HepG2 (cell line): Measurements from ENCODE around the gene DDIT4. TPM values are rescaled to one million over a fixed set of nuclear protein-coding genes. Genes with fewer than 3 reads are reported as not detected.

Experiments
- AFF4 ChIP-seq: sonication (generic); formaldehyde crosslinking; IDR thresholded peaks from 2 replicates; pipeline ENCODE4 v1.4.0; 2020; ENCODE audit warnings: missing genetic modification reagents
- ASH2L ChIP-seq: fragments of 300-600, 200-600 bp; sonication (generic); IDR thresholded peaks from 2 replicates; pipeline ENCODE4 v1.7.0; 2017; ENCODE audit warnings: low read depth, mild to moderate bottlenecking, moderate library complexity, mixed read lengths, low read length; ENCODE audit not compliant: insufficient read length
- CCDC6 ChIP-seq: sonication (generic); formaldehyde crosslinking; IDR thresholded peaks from 2 replicates; pipeline ENCODE4 v1.8.1; 2022; ENCODE audit warnings: mild to moderate bottlenecking, missing genetic modification reagents, moderate library complexity
- GTF2F1 ChIP-seq: fragments of 150-350 bp; IDR thresholded peaks from 2 replicates; pipeline ENCODE4 v1.6.1; 2014; ENCODE audit warnings: low read length
- MAFK ChIP-seq, 2 experiments: IDR thresholded peaks in 1 of 2; conservative IDR thresholded peaks in 1 of 2; 2 replicates each; pipeline ENCODE4 v1.6.1; 2011; ENCODE audit warnings: improper control_type of control experiment in 2 of 2, low read length in 2 of 2
- MED1 ChIP-seq: sonication (generic); formaldehyde crosslinking; IDR thresholded peaks from 2 replicates; pipeline ENCODE4 v1.4.0; 2020; ENCODE audit warnings: missing genetic modification reagents
- RELA ChIP-seq: sonication (generic); formaldehyde crosslinking; IDR thresholded peaks from 2 replicates; pipeline ENCODE4 v1.4.0; 2020; ENCODE audit warnings: missing genetic modification reagents
- TFAP4 ChIP-seq: sonication (generic); IDR thresholded peaks from 2 replicates; pipeline ENCODE4 v1.6.1; 2016; ENCODE audit warnings: low read depth, borderline replicate concordance
- TFDP1 ChIP-seq: IDR thresholded peaks from 2 replicates; pipeline ENCODE4 v1.6.1; 2016; ENCODE audit warnings: missing compliant biosample characterization, missing genetic modification reagents, borderline replicate concordance
- ZNF142 ChIP-seq: sonication (generic); formaldehyde crosslinking; IDR thresholded peaks from 2 replicates; pipeline ENCODE4 v1.4.0; 2020; ENCODE audit warnings: missing genetic modification reagents
- ZNF512 ChIP-seq: sonication (generic); formaldehyde crosslinking; IDR thresholded peaks from 2 replicates; pipeline ENCODE4 v1.4.0; 2020; ENCODE audit warnings: mild to moderate bottlenecking, missing genetic modification reagents
- ZNF570 ChIP-seq: sonication (generic); formaldehyde crosslinking; IDR thresholded peaks from 2 replicates; pipeline ENCODE4 v1.4.0; 2020; ENCODE audit warnings: mild to moderate bottlenecking, missing genetic modification reagents, borderline replicate concordance
- ZNF747 ChIP-seq: sonication (generic); formaldehyde crosslinking; IDR thresholded peaks from 2 replicates; pipeline ENCODE4 v1.8.1; 2023; ENCODE audit warnings: missing genetic modification reagents, mild to moderate bottlenecking, borderline replicate concordance
- ZNF83 ChIP-seq: sonication (generic); formaldehyde crosslinking; IDR thresholded peaks from 2 replicates; pipeline ENCODE4 v1.4.0; 2020; ENCODE audit warnings: missing genetic modification reagents, mild to moderate bottlenecking, borderline replicate concordance
- polyA plus RNA-seq, 8 experiments: library from polyadenylated mRNA; depleted of rRNA in 3 of 8; stranded (reverse) in 7 of 8; unstranded in 1 of 8; fragments of >200 nt; fragmentation: Illumina TruSeq in 4 of 8; extraction: Trizol in 4 of 8; gene quantifications; 2 replicates each; pipeline versions ENCODE4 v1.2.1 to v1.2.3, GENCODE V29; 2011 to 2016; ENCODE audit warnings: low read depth in 4 of 8, missing spikeins in 1 of 8, mixed read lengths in 1 of 8; ENCODE audit not compliant: insufficient read depth in 1 of 8
- total RNA-seq, 5 experiments: library from RNA; depleted of rRNA; stranded (reverse); fragments of >200 nt; fragmentation: Illumina TruSeq; extraction: Trizol; gene quantifications; 2 replicates each; pipeline ENCODE4 v1.2.3, GENCODE V29; 2016; ENCODE audit warnings: low read depth in 1 of 5

Gene DDIT4
- total and polyA plus RNA-seq, 2 of the 13 experiments (the other 11 are each of a cell fraction or from before 2014, with no cell fraction given) = 35.6 to 40.7 TPM

GRCh38 chr10:72309290-72310240 lies 35.8 kb downstream of the DDIT4 start (continued):
- TF ChIP-seq ZNF142 (no peak), TFAP4 (peak; percentile 76), ASH2L (no peak), RELA (no peak), TFDP1 (CRISPR knock-in tag) (0 out of 2 replicates have a peak, but pooled peaks have one; percentile 13), AFF4 (no peak), ZNF512 (CRISPR knock-in tag) (no peak), ZNF747 (CRISPR knock-in tag) (no peak), MED1 (CRISPR knock-in tag) (no peak), ZNF83 (CRISPR knock-in tag) (no peak), CCDC6 (CRISPR knock-in tag) (no peak), GTF2F1 (no peak), MAFK (conservative IDR thresholded peaks at IDR 0.05 in 1 of 2, IDR thresholded peaks at IDR 0.05 in 1 of 2; ENCODE audit: low read length in 2 of 2) (no peak), ZNF570 (CRISPR knock-in tag) (no peak)
